Psoas muscle (tissue), 8 donors: Measurements from ENCODE around the gene EPHB2. TPM values are rescaled to one million over a fixed set of nuclear protein-coding genes. Genes with fewer than 3 reads are reported as not detected.

Experiments
- ATAC-seq, 4 donors: fragments of 200-7000 bp; cut with Tn5 transposase; one replicate each; pipeline ENCODE4 v1.9.1; 2020; ENCODE audit warnings: moderate library complexity in 3 of 4, mild to moderate bottlenecking in 2 of 4
- DNase-seq, 2 donors: peaks; one replicate each; pipeline ENCODE4 v3.0.0-alpha.2; 2020
- H3K27ac ChIP-seq: fragments of 200-600 bp; one replicate; pipeline ENCODE4 v1.8.0; 2022
- H3K27me3 ChIP-seq, 3 donors: fragments of 200-600 bp in 1 of 3; one replicate each; pipeline versions ENCODE4 v1.6.1 to v1.8.0; 2013 to 2022; ENCODE audit warnings: low read length in 2 of 3, mild to moderate bottlenecking in 2 of 3, moderate library complexity in 1 of 3; ENCODE audit not compliant: insufficient read depth in 3 of 3
- H3K36me3 ChIP-seq, 2 donors: fragments of 200-600 bp in 1 of 2; one replicate each; pipeline versions ENCODE4 v1.6.1 to v1.8.0; 2013 to 2022; ENCODE audit warnings: low read depth in 1 of 2, mild to moderate bottlenecking in 1 of 2, moderate library complexity in 1 of 2; ENCODE audit not compliant: insufficient read depth in 1 of 2
- H3K4me1 ChIP-seq: fragments of 200-600 bp; one replicate; pipeline ENCODE4 v1.8.0; 2022
- H3K4me3 ChIP-seq: fragments of 200-600 bp; one replicate; pipeline ENCODE4 v1.8.0; 2022; ENCODE audit warnings: mild to moderate bottlenecking
- H3K9me3 ChIP-seq: fragments of 200-600 bp; one replicate; pipeline ENCODE4 v1.8.0; 2022
- CTCF ChIP-seq: fragments of 200-600 bp; IDR thresholded peaks from one replicate; pipeline ENCODE4 v1.8.0; 2022; ENCODE audit warnings: antibody characterized with exemption
- WGBS, 3 donors: extraction: QIAGEN DNeasy Blood & Tissue Kit; methylation state at CpG; one replicate each; pipeline versions ENCODE4 v1.1.6 to v1.1.7; 2013; 5-methylcytosine and 5-hydroxymethylcytosine counted together
- intact Hi-C, 2 donors: fragments of 100-400 bp; cut with DNase I; formaldehyde crosslinking; loops; one replicate each; pipeline versions ENCODE4 v1.11.0 to v1.14.2; 2022
- polyA plus RNA-seq, 3 donors: library from polyadenylated mRNA; stranded (reverse); fragments of 200-250 nt; gene quantifications; one replicate each; pipeline ENCODE4 v1.2.3, GENCODE V29; 2013
- total RNA-seq, 4 donors: library from RNA; stranded (reverse); fragmentation: NEBNext Ultra II Directional in 2 of 4; extraction: Animal tissue kit (Norgen Biotek cat#: 25700) in 2 of 4; gene quantifications; one replicate each; pipeline versions ENCODE4 v1.2.1 to v1.2.4, GENCODE V29; 2021 to 2023
- donor health status: healthy with polysubstance abuse.
- donor health status: DM: no; HTN: no; CAD: no; lungs with moderate emphysema.
- donor health status: Bipolar disorder and iron deficiency.
- donor health status: healthy.
- donor health status: DM: yes; HTN: yes; CAD: no.
- donor health status: DM: no; HTN: no; CAD: no.
- donor health status: DM: no; HTN: no; CAD: no.
- donor health status: DM: yes; HTN: yes; CAD: no.

The EPHB2 gene
- total and polyA plus RNA-seq, 7 donors, result 0.06 to 2.1 (median 0.48) TPM; not detected in 1

- intact Hi-C loops, result no loop called here
- DNase-seq (peak in 1 of 2 donors; percentile 42), ATAC-seq (peak in 1 of 4 donors; percentile 21)
- Histone ChIP-seq H3K4me1 (no peaks in the 10 kb centered on the region), H3K9me3 (no peaks in the 10 kb centered on the region), H3K27me3 (peaks cover 0 to 4% (median 0%) of the 10 kb centered on the region in 3 donors), H3K36me3 (no peaks in the 10 kb centered on the region), H3K27ac (no peak overlapping the region), H3K4me3 (no peak overlapping the region)
- 85 to 92% (median 87%) methylated on average over 4 of the region's 4 CpGs for WGBS, 3 donors
- TF ChIP-seq CTCF, result no peak
Observed at GRCh38 chr1:22851517-22851916, 140.9 kb downstream of the EPHB2 start.

GRCh38 chr1:22852144-22852655, 141.6 kb downstream of the EPHB2 start:
- Histone ChIP-seq H3K27me3 (peaks cover 0 to 5% (median 0%) of the 10 kb centered on the region in 3 donors), H3K4me1 (no peaks in the 10 kb centered on the region), H3K27ac (no peak overlapping the region), H3K36me3 (no peaks in the 10 kb centered on the region), H3K4me3 (no peak overlapping the region), H3K9me3 (no peaks in the 10 kb centered on the region)
- DNase-seq (peak in 1 of 2 donors; percentile 11), ATAC-seq (no peak)
- intact Hi-C loops, result no loop called here
- WGBS, 3 donors, result 86 to 87% (median 87%) methylated on average over 6 of the region's 6 CpGs
- TF ChIP-seq CTCF, result no peak

GRCh38 chr1:22853651-22854185, 143.1 kb downstream of the EPHB2 start:
- no peak for ATAC-seq
- TF ChIP-seq CTCF, result no peak
- intact Hi-C loops, result no loop called here
- Histone ChIP-seq H3K36me3 (no peaks in the 10 kb centered on the region), H3K27ac (no peak overlapping the region), H3K27me3 (peaks cover 0 to 2% (median 0%) of the 10 kb centered on the region in 3 donors), H3K4me3 (no peak overlapping the region), H3K4me1 (no peaks in the 10 kb centered on the region), H3K9me3 (no peaks in the 10 kb centered on the region)
- 72 to 74% (median 73%) methylated on average over 9 of the region's 9 CpGs for WGBS, 3 donors
- DNase-seq, result peak in 1 of 2 donors; percentile 32

GRCh38 chr1:22854688-22855565, 144.3 kb downstream of the EPHB2 start:
- 69 to 73% (median 71%) methylated on average over 6 of the region's 6 CpGs for WGBS, 3 donors
- H3K27me3 ChIP-seq, result peaks cover 0 to 2% (median 0%) of the 10 kb centered on the region in 3 donors
- no peaks in the 10 kb centered on the region for H3K9me3 ChIP-seq
- DNase-seq (peak in 1 of 2 donors; percentile 12), ATAC-seq (no peak)
- no peak overlapping the region for H3K27ac ChIP-seq
- intact Hi-C loops, result no loop called here
- H3K4me3 ChIP-seq, result no peak overlapping the region
- no peak for TF ChIP-seq CTCF
- no peaks in the 10 kb centered on the region for H3K36me3 ChIP-seq
- H3K4me1 ChIP-seq, result no peaks in the 10 kb centered on the region
